Left ventricle myocardium inferior (tissue), 1 donor: ENCODE measurements around the gene TRPM1. TPM values are rescaled to one million over a fixed set of nuclear protein-coding genes. Genes with fewer than 3 reads are reported as not detected.
"Not testable (repeated sequence)": the region's sequence is repeated elsewhere in the genome, so short reads cannot be mapped to it uniquely, and the experiment has no call there.

Experiments
- DNase-seq: peaks from one replicate; pipeline ENCODE4 v3.0.0-alpha.2; 2020
- H3K27ac ChIP-seq: fragments of 200-600 bp; replicated peaks from 2 replicates; pipeline ENCODE4 v1.8.0; 2021
- H3K27me3 ChIP-seq: fragments of 200-600 bp; 2 replicates; pipeline ENCODE4 v1.8.0; 2021; ENCODE audit warnings: low read depth
- H3K36me3 ChIP-seq: fragments of 200-600 bp; 2 replicates; pipeline ENCODE4 v1.8.0; 2021
- H3K4me1 ChIP-seq: fragments of 200-600 bp; 2 replicates; pipeline ENCODE4 v1.8.0; 2021
- H3K4me3 ChIP-seq: fragments of 200-600 bp; 2 replicates; pipeline ENCODE4 v1.8.0; 2021; ENCODE audit warnings: mild to moderate bottlenecking, moderate library complexity
- H3K9me3 ChIP-seq: fragments of 200-600 bp; replicated peaks from 2 replicates; pipeline ENCODE4 v1.8.0; 2021
- CTCF ChIP-seq: fragments of 200-600 bp; IDR thresholded peaks from 2 replicates; pipeline ENCODE4 v1.8.0; 2021; ENCODE audit warnings: antibody characterized with exemption, mild to moderate bottlenecking, borderline replicate concordance
- intact Hi-C: fragments of 100-400 bp; cut with micrococcal nuclease; formaldehyde crosslinking; loops from one replicate; pipeline ENCODE4 v1.11.0; 2022
- total RNA-seq: library from RNA; stranded (reverse); fragmentation: NEBNext Ultra II Directional; extraction: Animal tissue kit (Norgen Biotek cat#: 25700); gene quantifications from one replicate; pipeline ENCODE4 v1.2.1, GENCODE V29; 2021
- donor health status: DM: no; HTN: yes; CAD: no; lungs with severe emphysema.

The TRPM1 gene
- total RNA-seq, 1 donor from 2014 or later, result not detected

GRCh38 chr15:31096563-31096962 is 5.0 kb downstream of the TRPM1 start:
- no peaks in the 10 kb centered on the region for H3K36me3 ChIP-seq
- intact Hi-C loops, result no loop called here
- TF ChIP-seq CTCF, result no peak

GRCh38 chr15:31091481-31091880 is 10.0 kb downstream of the TRPM1 start:
- H3K27ac ChIP-seq, result no peak overlapping the region
- TF ChIP-seq CTCF, result no peak
- intact Hi-C loops, result no loop called here
- H3K4me1 ChIP-seq, result no peaks in the 10 kb centered on the region
- DNase-seq, result no peak
- H3K36me3 ChIP-seq, result no peaks in the 10 kb centered on the region
- no peak overlapping the region for H3K4me3 ChIP-seq
- H3K9me3 ChIP-seq, result no peaks in the 10 kb centered on the region
- peaks cover 5% of the 10 kb centered on the region for H3K27me3 ChIP-seq

More at GRCh38 chr15:31096563-31096962, 5.0 kb downstream of the TRPM1 start:
- no peak for DNase-seq
- H3K27me3 ChIP-seq, result peaks cover 12% of the 10 kb centered on the region
- H3K9me3 ChIP-seq, result no peaks in the 10 kb centered on the region
- no peak overlapping the region for H3K27ac ChIP-seq
- no peak overlapping the region for H3K4me3 ChIP-seq
- H3K4me1 ChIP-seq, result no peaks in the 10 kb centered on the region

DNA sequence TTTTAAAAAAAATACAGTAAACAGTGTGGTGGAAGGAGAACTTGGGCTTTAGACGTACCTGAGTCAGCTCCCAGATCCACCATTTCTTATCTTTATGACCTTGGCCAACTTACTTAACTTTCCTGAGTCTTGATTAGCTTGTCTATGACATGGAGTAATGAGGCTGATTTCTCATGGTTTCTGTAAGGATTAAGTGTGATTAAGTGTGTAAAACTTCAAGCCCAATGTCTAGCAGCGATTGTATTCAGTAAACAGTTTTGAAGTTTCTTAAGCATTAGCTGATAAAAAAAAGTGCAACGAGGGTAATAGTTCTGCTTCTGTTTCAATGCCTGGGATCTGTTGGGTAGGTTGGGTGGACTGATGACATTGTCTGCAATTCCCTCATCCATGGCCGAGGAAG is 10.8 kb downstream of the TRPM1 start:
- no peak for TF ChIP-seq CTCF
- H3K27me3 ChIP-seq, result peaks cover 3% of the 10 kb centered on the region
- intact Hi-C loops, result no loop called here
- H3K9me3 ChIP-seq, result no peaks in the 10 kb centered on the region
- DNase-seq, result no peak
- H3K4me3 ChIP-seq, result no peak overlapping the region
- no peaks in the 10 kb centered on the region for H3K36me3 ChIP-seq
- no peak overlapping the region for H3K27ac ChIP-seq
- no peaks in the 10 kb centered on the region for H3K4me1 ChIP-seq

GRCh38 chr15:31089368-31090047 is 12.0 kb downstream of the TRPM1 start:
- no peaks in the 10 kb centered on the region for H3K36me3 ChIP-seq
- H3K27me3 ChIP-seq, result peaks cover 3% of the 10 kb centered on the region
- H3K4me3 ChIP-seq, result no peak overlapping the region
- no peak overlapping the region for H3K27ac ChIP-seq
- H3K9me3 ChIP-seq, result no peaks in the 10 kb centered on the region
- no peaks in the 10 kb centered on the region for H3K4me1 ChIP-seq
- intact Hi-C loops, result no loop called here
- DNase-seq, result no peak
- TF ChIP-seq CTCF, result no peak

DNA sequence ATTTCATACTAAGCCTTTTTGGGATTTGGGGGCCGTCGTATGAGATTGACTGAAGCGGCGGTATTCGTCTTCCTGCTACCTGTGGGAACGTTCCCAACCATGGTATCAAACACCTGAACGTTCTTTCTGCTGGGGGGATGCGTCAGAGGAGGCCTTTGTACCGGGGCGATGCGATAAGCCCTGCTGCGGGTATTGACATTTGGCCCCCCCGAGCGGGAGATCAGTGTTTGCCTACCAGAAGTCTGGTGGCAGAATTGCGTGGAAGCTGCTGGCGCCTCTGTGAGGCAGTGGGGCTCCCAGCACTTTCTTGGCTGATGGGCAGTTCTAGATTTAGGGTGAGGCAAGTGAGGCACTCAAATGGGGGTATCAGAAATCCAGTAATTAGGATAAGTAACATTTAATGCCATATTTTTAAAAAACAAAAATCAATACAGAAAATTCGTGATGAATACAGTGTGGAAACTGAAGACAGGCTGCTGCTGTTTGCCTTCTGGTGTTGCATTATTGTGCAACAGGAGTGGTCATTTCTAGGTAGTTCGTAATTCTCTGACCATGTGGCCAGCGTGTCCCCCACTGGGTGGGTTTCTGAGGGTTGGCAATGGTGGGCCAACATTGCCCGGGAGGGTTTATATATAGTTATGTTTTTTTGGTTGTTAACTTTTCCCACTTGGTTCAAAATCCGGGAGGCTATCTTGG is 12.7 kb downstream of the TRPM1 start:
- Histone ChIP-seq H3K27ac (no peak overlapping the region), H3K9me3 (no peaks in the 10 kb centered on the region), H3K36me3 (no peaks in the 10 kb centered on the region), H3K27me3 (peaks cover 3% of the 10 kb centered on the region), H3K4me3 (no peak overlapping the region), H3K4me1 (peaks cover 2% of the 10 kb centered on the region)
- no peak for DNase-seq
- no peak for TF ChIP-seq CTCF
- intact Hi-C loops, result no loop called here

DNA sequence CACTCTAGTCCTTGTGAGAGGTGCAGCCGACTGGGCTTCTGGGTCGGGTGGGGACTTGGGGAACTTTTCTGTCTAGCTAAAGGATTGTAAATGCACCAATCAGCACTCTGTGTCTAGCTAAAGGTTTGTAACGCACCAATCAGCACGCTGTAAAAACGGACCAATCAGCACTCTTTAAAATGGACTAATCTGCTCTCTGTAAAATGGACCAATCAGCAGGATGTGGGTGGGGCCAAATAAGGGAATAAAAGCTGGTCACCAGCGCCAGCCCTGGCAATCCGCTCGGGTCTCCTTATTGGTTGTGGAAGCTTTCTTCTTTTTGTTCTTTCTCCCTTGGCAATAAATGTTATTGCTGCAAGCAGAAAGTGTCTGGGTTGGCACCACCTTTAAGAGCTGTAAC is 13.5 kb downstream of the TRPM1 start:
- intact Hi-C loops, DNase-seq, H3K4me3 ChIP-seq, H3K36me3 ChIP-seq, H3K4me1 ChIP-seq, H3K27me3 ChIP-seq, H3K27ac ChIP-seq, H3K9me3 ChIP-seq: not testable (repeated sequence)
